HEK293T (cell line): ENCODE results near the gene TIMM50.

Source experiments
- ARNT ChIP-seq: fragments of 450-650 bp; IDR thresholded peaks from 2 replicates; pipeline ENCODE4 v1.6.1; 2017; ENCODE audit warnings: mild to moderate bottlenecking
- BHLHE40 ChIP-seq: fragments of 450-650 bp; IDR thresholded peaks from 2 replicates; pipeline ENCODE4 v1.6.1; 2016; ENCODE audit warnings: mild to moderate bottlenecking, moderate library complexity, borderline replicate concordance
- ELF4 ChIP-seq: fragments of 450-650 bp; IDR thresholded peaks from 2 replicates; pipeline ENCODE4 v1.6.1; 2017; ENCODE audit warnings: antibody characterized with exemption
- HDGF ChIP-seq: fragments of 450-650 bp; IDR thresholded peaks from 2 replicates; pipeline ENCODE4 v1.6.1; 2017; ENCODE audit warnings: antibody characterized with exemption, borderline replicate concordance
- PKNOX1 ChIP-seq: fragments of 450-650 bp; IDR thresholded peaks from 2 replicates; pipeline ENCODE4 v1.6.1; 2016
- SUZ12 ChIP-seq: fragments of 450-650 bp; IDR thresholded peaks from 2 replicates; pipeline ENCODE4 v1.6.1; 2016; ENCODE audit warnings: mild to moderate bottlenecking
- TARDBP ChIP-seq: fragments of 450-650 bp; IDR thresholded peaks from 2 replicates; pipeline ENCODE4 v1.6.1; 2016

- TF ChIP-seq TARDBP (no peak), SUZ12 (no peak), PKNOX1 (no peak), ARNT (no peak), ELF4 (no peak), HDGF (no peak), BHLHE40 (no peak)
These were observed 4.9 kb upstream of the TIMM50 start for GRCh38 chr19:39475748-39476147.
